GM10847 (cell line): ENCODE results near the gene GMDS.

ENCODE experiments used
- POLR2A ChIP-seq: IDR thresholded peaks from 2 replicates; pipeline ENCODE4 v1.6.1; 2011; ENCODE audit not compliant: insufficient read length; ENCODE audit errors: extremely low read depth

The GMDS gene

GRCh38 chr6:1810880-1811279 lies 434.5 kb downstream of the GMDS start:
- no peak for TF ChIP-seq POLR2A

- no peak for TF ChIP-seq POLR2A
These were observed 436.0 kb downstream of the GMDS start for GRCh38 chr6:1809291-1809988.

GRCh38 chr6:1806935-1807334 lies 438.5 kb downstream of the GMDS start:
- no peak for TF ChIP-seq POLR2A

- TF ChIP-seq POLR2A, result no peak
These were observed 442.7 kb downstream of the GMDS start for GRCh38 chr6:1802491-1803395.

GRCh38 chr6:1801401-1801800 lies 444.0 kb downstream of the GMDS start:
- no peak for TF ChIP-seq POLR2A

- TF ChIP-seq POLR2A, result no peak
These were observed 444.6 kb downstream of the GMDS start for GRCh38 chr6:1800845-1801244.

GRCh38 chr6:1798965-1799325 lies 446.5 kb downstream of the GMDS start:
- no peak for TF ChIP-seq POLR2A

- no peak for TF ChIP-seq POLR2A
These were observed 447.0 kb downstream of the GMDS start for GRCh38 chr6:1798303-1798964.

GRCh38 chr6:1797801-1798200 lies 447.6 kb downstream of the GMDS start:
- no peak for TF ChIP-seq POLR2A

GRCh38 chr6:1796706-1797529 lies 448.5 kb downstream of the GMDS start:
- TF ChIP-seq POLR2A, result no peak

GRCh38 chr6:1795910-1796309 lies 449.5 kb downstream of the GMDS start:
- no peak for TF ChIP-seq POLR2A

- TF ChIP-seq POLR2A, result no peak
These were observed 452.4 kb downstream of the GMDS start for GRCh38 chr6:1792989-1793388.

GRCh38 chr6:1790684-1791083 lies 454.7 kb downstream of the GMDS start:
- no peak for TF ChIP-seq POLR2A

- no peak for TF ChIP-seq POLR2A
These were observed 456.3 kb downstream of the GMDS start for GRCh38 chr6:1789092-1789491.

- no peak for TF ChIP-seq POLR2A
These were observed 457.5 kb downstream of the GMDS start for GRCh38 chr6:1787894-1788293.
